ENCODE results near the gene ATAD5. TPM values are rescaled to one million over a fixed set of nuclear protein-coding genes. Genes with fewer than 3 reads are reported as not detected.

Gene ATAD5
- total RNA-seq, 1 donor from 2014 or later = 4.9 TPM

Small RNA genes within 50 kb of the gene (small RNA-seq; reads per million reads assigned to genes)
- gene RNU6-298P (ENCODE audit: low replicate concordance) = not detected

Other genes with a start within 250 kb of the ATAD5 start
- 13.3 TPM for gene CRLF3, start 7.3 kb upstream of the ATAD5 start, total RNA-seq
- gene TEFM, start 74.3 kb downstream of the ATAD5 start, total RNA-seq = 14.7 TPM
- 5.5 TPM for gene ADAP2, start 90.0 kb downstream of the ATAD5 start, total RNA-seq
- 13.7 TPM for gene RNF135, start 139.1 kb downstream of the ATAD5 start, total RNA-seq